ENCODE measurements around the gene SUGCT.
A peak's percentile ranks its signal among the peaks of the same experiment; 100 is the strongest.
"Not testable (repeated sequence)": the region's sequence is repeated elsewhere in the genome, so short reads cannot be mapped to it uniquely, and the experiment has no call there.

The SUGCT gene

GRCh38 chr7:40200791-40201190, 66.0 kb downstream of the SUGCT start:
- DNase-seq (ENCODE audit: low spot score), result no peak

- DNase-seq (ENCODE audit: low spot score), result no peak
Measured at GRCh38 chr7:40202851-40203250, 68.0 kb downstream of the SUGCT start.

- DNase-seq (ENCODE audit: low spot score), result no peak
Measured at GRCh38 chr7:40204581-40204980, 69.8 kb downstream of the SUGCT start.

GRCh38 chr7:40205992-40206391, 71.2 kb downstream of the SUGCT start:
- DNase-seq (ENCODE audit: low spot score), result no peak

GRCh38 chr7:40211276-40212003, 76.6 kb downstream of the SUGCT start:
- no peak for DNase-seq (ENCODE audit: low spot score)

- DNase-seq (ENCODE audit: low spot score), result no peak
Measured at GRCh38 chr7:40213291-40213690, 78.5 kb downstream of the SUGCT start.

- DNase-seq (ENCODE audit: low spot score), result no peak
Measured at GRCh38 chr7:40213856-40214255, 79.1 kb downstream of the SUGCT start.

- not testable (repeated sequence) for DNase-seq (ENCODE audit: low spot score)
Measured at GRCh38 chr7:40218612-40219011, 83.8 kb downstream of the SUGCT start.

GRCh38 chr7:40219917-40220316, 85.1 kb downstream of the SUGCT start:
- no peak for DNase-seq (ENCODE audit: low spot score)

GRCh38 chr7:40220421-40220911, 85.7 kb downstream of the SUGCT start:
- no peak for DNase-seq (ENCODE audit: low spot score)

- no peak for DNase-seq (ENCODE audit: low spot score)
Measured at GRCh38 chr7:40221836-40222235, 87.0 kb downstream of the SUGCT start.

- DNase-seq (ENCODE audit: low spot score), result no peak
Measured at GRCh38 chr7:40223451-40224127, 88.8 kb downstream of the SUGCT start.

- DNase-seq (ENCODE audit: low spot score), result no peak
Measured at GRCh38 chr7:40230101-40230500, 95.3 kb downstream of the SUGCT start.

GRCh38 chr7:40231796-40232195, 97.0 kb downstream of the SUGCT start:
- no peak for DNase-seq (ENCODE audit: low spot score)

GRCh38 chr7:40232242-40232893, 97.6 kb downstream of the SUGCT start:
- DNase-seq (ENCODE audit: low spot score), result peak; percentile 53

GRCh38 chr7:40234046-40234445, 99.2 kb downstream of the SUGCT start:
- DNase-seq (ENCODE audit: low spot score), result no peak

- DNase-seq (ENCODE audit: low spot score), result no peak
Measured at GRCh38 chr7:40234666-40235065, 99.9 kb downstream of the SUGCT start.

- DNase-seq (ENCODE audit: low spot score), result no peak
Measured at GRCh38 chr7:40237731-40238130, 102.9 kb downstream of the SUGCT start.

GRCh38 chr7:40239755-40240303, 105.0 kb downstream of the SUGCT start:
- DNase-seq (ENCODE audit: low spot score), result no peak

- no peak for DNase-seq (ENCODE audit: low spot score)
Measured at GRCh38 chr7:40243076-40243475, 108.3 kb downstream of the SUGCT start.

- DNase-seq (ENCODE audit: low spot score), result peak; percentile 35
Measured at GRCh38 chr7:40244226-40244625, 109.4 kb downstream of the SUGCT start.

GRCh38 chr7:40248681-40249080, 113.9 kb downstream of the SUGCT start:
- DNase-seq (ENCODE audit: low spot score), result no peak

- not testable (repeated sequence) for DNase-seq (ENCODE audit: low spot score)
Measured at GRCh38 chr7:40253444-40253843, 118.6 kb downstream of the SUGCT start.
